Putamen (tissue), 1 donor: ENCODE results near the gene SYT2.
A peak's percentile ranks its signal among the peaks of the same experiment; 100 is the strongest.
"Not testable (repeated sequence)": the region's sequence is repeated elsewhere in the genome, so short reads cannot be mapped to it uniquely, and the experiment has no call there.

Experiments used
- DNase-seq: peaks from one replicate; pipeline ENCODE4 v3.0.0-alpha.2; 2016; ENCODE audit warnings: low spot score

Gene SYT2

GRCh38 chr1:202569393-202570322 is 140.6 kb downstream of the SYT2 start:
- DNase-seq = no peak

GRCh38 chr1:202568826-202569225 is 141.4 kb downstream of the SYT2 start:
- no peak for DNase-seq

GRCh38 chr1:202568410-202568809 is 141.8 kb downstream of the SYT2 start:
- DNase-seq = no peak

- no peak for DNase-seq
These were observed 142.5 kb downstream of the SYT2 start for GRCh38 chr1:202567738-202568137.

GRCh38 chr1:202565890-202566602 is 144.2 kb downstream of the SYT2 start:
- no peak for DNase-seq

GRCh38 chr1:202564958-202565495 is 145.2 kb downstream of the SYT2 start:
- DNase-seq = no peak

GRCh38 chr1:202563818-202564217 is 146.4 kb downstream of the SYT2 start:
- no peak for DNase-seq

- DNase-seq = no peak
These were observed 147.7 kb downstream of the SYT2 start for GRCh38 chr1:202562444-202563060.

- DNase-seq = no peak
These were observed 148.4 kb downstream of the SYT2 start for GRCh38 chr1:202561726-202562443.

GRCh38 chr1:202561240-202561639 is 149.0 kb downstream of the SYT2 start:
- DNase-seq = no peak

- DNase-seq = not testable (repeated sequence)
These were observed 152.6 kb downstream of the SYT2 start for GRCh38 chr1:202557662-202558061.

GRCh38 chr1:202556037-202556436 is 154.2 kb downstream of the SYT2 start:
- DNase-seq = not testable (repeated sequence)

GRCh38 chr1:202554619-202555018 is 155.6 kb downstream of the SYT2 start:
- DNase-seq = not testable (repeated sequence)

- DNase-seq = peak; percentile 14
These were observed 156.7 kb downstream of the SYT2 start for GRCh38 chr1:202553560-202554038.

- not testable (repeated sequence) for DNase-seq
These were observed 157.2 kb downstream of the SYT2 start for GRCh38 chr1:202553078-202553477.

GRCh38 chr1:202552615-202553014 is 157.6 kb downstream of the SYT2 start:
- DNase-seq = not testable (repeated sequence)

GRCh38 chr1:202551683-202552082 is 158.6 kb downstream of the SYT2 start:
- DNase-seq = no peak

GRCh38 chr1:202550088-202550487 is 160.2 kb downstream of the SYT2 start:
- DNase-seq = not testable (repeated sequence)

- no peak for DNase-seq
These were observed 163.0 kb downstream of the SYT2 start for GRCh38 chr1:202547215-202547614.

- not testable (repeated sequence) for DNase-seq
These were observed 163.5 kb downstream of the SYT2 start for GRCh38 chr1:202546796-202547195.

- DNase-seq = not testable (repeated sequence)
These were observed 163.9 kb downstream of the SYT2 start for GRCh38 chr1:202546377-202546776.
